Tibial artery (tissue), 4 donors: ENCODE results near the gene CNTN1.

Experiments
- DNase-seq, 2 donors: peaks; one replicate each; pipeline ENCODE4 v3.0.0-alpha.2; 2019
- H3K27ac ChIP-seq, 2 donors: fragments of 200-600 bp; sonication (generic) in 1 of 2; 1 replicate in 1 of 2; 2 replicates in 1 of 2; pipeline ENCODE4 v1.5.1; 2018 to 2019; ENCODE audit warnings: mild to moderate bottlenecking in 1 of 2
- H3K27me3 ChIP-seq, 2 donors: fragments of 200-600 bp; sonication (generic) in 1 of 2; one replicate each; pipeline versions ENCODE4 v1.5.1 to v1.6.0; 2016 to 2019
- H3K36me3 ChIP-seq, 3 donors: fragments of 200-600 bp; sonication (generic) in 2 of 3; one replicate each; pipeline ENCODE4 v1.5.1; 2016 to 2019; ENCODE audit warnings: mild to moderate bottlenecking in 2 of 3
- H3K4me1 ChIP-seq, 4 donors: fragments of 200-600 bp; sonication (generic) in 2 of 4; 1 replicate in 3 of 4; 2 replicates in 1 of 4; pipeline ENCODE4 v1.5.1; 2016 to 2019
- H3K4me3 ChIP-seq, 2 donors: fragments of 200-600 bp; sonication (generic) in 1 of 2; 1 replicate in 1 of 2; 2 replicates in 1 of 2; pipeline ENCODE4 v1.5.1; 2018 to 2019; ENCODE audit warnings: mild to moderate bottlenecking in 2 of 2
- H3K9me3 ChIP-seq, 3 donors: fragments of 200-600 bp; sonication (generic) in 1 of 3; one replicate each; pipeline ENCODE4 v1.5.1; 2016 to 2019
- intact Hi-C: fragments of 100-400 bp; cut with DNase I; formaldehyde crosslinking; loops from one replicate; pipeline ENCODE4 v1.15.0; 2023; ENCODE audit warnings: low total_unique reads
- TF ChIP-seq, protein P1 (sequence below), 2 experiments: fragments of 200-600 bp in 1 of 2; fragments of 450-650 bp in 1 of 2; IDR thresholded peaks; one replicate each; pipeline ENCODE4 v1.5.1; 2017 to 2019; ENCODE audit warnings: antibody characterized with exemption in 2 of 2, mild to moderate bottlenecking in 1 of 2, moderate library complexity in 1 of 2

Gene CNTN1

DNA sequence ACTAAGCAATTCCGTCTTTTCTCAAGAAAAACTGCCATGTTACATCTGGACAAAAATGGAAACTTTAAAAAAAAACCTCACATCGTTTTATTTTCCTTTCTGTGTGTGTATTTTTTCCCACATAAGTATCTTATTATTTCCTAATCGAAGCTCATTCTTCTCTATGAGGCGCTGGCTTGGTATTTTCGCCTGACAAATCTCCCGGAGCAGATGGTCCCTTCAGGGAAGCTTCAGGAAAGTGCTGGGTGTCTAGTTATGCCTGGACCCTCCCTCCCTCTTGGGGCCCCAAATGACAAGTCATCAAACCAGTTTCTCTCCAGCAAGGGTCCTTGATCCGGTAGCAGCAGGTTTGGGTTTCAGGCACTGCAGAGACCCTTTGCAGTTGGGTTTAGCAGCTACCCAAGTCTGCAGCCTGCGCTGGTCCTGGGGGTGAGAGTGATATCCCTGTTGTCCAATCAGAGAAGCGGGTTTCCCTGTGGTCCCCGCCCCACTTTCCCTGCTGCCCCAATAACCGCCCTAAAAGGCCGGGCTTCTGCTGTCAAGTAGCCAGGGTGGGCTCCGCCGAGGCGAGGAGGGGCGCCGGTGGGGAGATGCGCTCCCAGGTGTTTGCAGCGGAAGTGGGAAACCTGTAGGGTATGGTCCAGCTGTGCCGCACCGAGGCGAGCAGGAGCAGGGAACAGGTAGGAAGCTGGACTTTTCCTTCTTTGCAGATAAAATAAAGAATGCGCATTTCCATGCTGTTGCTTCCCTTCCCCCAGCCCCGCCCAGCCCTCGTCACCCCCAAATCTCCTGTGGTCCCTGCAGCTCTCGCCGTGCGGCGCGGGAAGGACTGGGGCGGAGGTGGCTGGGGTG lies at the start of gene CNTN1:
CNTN1 (plus strand) TSS at position 527 of the 852 bp plus-strand sequence.
- Histone ChIP-seq H3K27ac (no peak within 1 kb of the TSS), H3K4me3 (peak within 1 kb of the TSS; percentile 45 to 58), H3K4me1 (peaks cover 0 to 20% (median 15%) of the 10 kb centered on the region in 4 donors), H3K27me3 (peaks cover 0 to 22% of the 10 kb centered on the region in 2 donors), H3K9me3 (no peaks in the 10 kb centered on the region), H3K36me3 (no peaks in the 10 kb centered on the region)
- TF ChIP-seq, protein P1, sequence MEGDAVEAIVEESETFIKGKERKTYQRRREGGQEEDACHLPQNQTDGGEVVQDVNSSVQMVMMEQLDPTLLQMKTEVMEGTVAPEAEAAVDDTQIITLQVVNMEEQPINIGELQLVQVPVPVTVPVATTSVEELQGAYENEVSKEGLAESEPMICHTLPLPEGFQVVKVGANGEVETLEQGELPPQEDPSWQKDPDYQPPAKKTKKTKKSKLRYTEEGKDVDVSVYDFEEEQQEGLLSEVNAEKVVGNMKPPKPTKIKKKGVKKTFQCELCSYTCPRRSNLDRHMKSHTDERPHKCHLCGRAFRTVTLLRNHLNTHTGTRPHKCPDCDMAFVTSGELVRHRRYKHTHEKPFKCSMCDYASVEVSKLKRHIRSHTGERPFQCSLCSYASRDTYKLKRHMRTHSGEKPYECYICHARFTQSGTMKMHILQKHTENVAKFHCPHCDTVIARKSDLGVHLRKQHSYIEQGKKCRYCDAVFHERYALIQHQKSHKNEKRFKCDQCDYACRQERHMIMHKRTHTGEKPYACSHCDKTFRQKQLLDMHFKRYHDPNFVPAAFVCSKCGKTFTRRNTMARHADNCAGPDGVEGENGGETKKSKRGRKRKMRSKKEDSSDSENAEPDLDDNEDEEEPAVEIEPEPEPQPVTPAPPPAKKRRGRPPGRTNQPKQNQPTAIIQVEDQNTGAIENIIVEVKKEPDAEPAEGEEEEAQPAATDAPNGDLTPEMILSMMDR (IDR thresholded peaks at IDR 0.05): no peak
- intact Hi-C loops: no loop called here
- peak in 1 of 2 donors; percentile 28 for DNase-seq

DNA sequence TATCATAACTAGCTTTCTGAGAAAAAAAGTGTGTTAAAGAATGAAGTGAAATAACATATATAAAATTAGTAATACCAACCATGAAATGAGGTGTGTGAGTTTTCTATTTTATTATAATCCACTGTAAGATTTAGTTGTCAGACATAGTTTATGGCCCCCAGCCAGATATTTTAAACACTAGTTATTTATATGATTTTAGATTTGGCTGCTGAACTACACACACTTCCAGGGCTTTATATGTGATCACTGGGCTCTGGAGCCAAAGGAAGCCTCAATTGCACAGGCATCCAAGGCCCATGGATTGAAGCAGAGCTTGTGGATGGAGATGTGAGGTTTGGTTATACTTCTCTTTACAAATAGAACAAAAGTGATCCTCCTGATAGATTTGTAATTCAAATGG lies 48.7 kb upstream of the CNTN1 start:
- TF ChIP-seq, protein P1 (IDR thresholded peaks at IDR 0.05): no peak
- no peak overlapping the region for H3K27ac ChIP-seq
- intact Hi-C loops: no loop called here

DNA sequence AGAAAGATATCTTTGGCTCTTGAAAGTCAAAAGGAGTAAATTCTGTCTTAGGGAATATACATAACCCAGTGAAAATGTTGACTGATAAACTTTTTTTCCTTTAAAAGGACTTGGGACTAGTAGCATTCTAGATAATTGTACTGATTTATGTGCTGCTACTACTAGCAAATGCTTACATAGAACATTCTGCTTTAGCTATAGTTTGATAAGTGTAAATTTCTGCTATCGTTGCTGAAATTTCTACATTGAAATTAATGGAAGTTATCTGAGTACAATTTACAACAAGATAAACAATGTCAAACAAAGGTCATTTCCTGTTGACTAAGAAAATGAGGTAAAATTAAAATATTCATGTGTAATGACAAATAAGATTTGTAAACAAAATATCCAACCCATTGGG lies 48.3 kb upstream of the CNTN1 start:
- no peaks in the 10 kb centered on the region for H3K27me3 ChIP-seq
- intact Hi-C loops: no loop called here
- TF ChIP-seq, protein P1 (IDR thresholded peaks at IDR 0.05): no peak
- H3K4me3 ChIP-seq: no peak overlapping the region
- no peak for DNase-seq
- no peak overlapping the region for H3K27ac ChIP-seq
- H3K9me3 ChIP-seq: peaks cover 0 to 7% (median 0%) of the 10 kb centered on the region in 3 donors
- H3K4me1 ChIP-seq: no peaks in the 10 kb centered on the region
- no peaks in the 10 kb centered on the region for H3K36me3 ChIP-seq

More for the DNA sequence above, 48.7 kb upstream of the CNTN1 start:
- no peaks in the 10 kb centered on the region for H3K36me3 ChIP-seq
- no peak for DNase-seq
- H3K4me3 ChIP-seq: no peak overlapping the region
- H3K27me3 ChIP-seq: no peaks in the 10 kb centered on the region
- H3K4me1 ChIP-seq: no peaks in the 10 kb centered on the region
- peaks cover 0 to 7% (median 0%) of the 10 kb centered on the region in 3 donors for H3K9me3 ChIP-seq

DNA sequence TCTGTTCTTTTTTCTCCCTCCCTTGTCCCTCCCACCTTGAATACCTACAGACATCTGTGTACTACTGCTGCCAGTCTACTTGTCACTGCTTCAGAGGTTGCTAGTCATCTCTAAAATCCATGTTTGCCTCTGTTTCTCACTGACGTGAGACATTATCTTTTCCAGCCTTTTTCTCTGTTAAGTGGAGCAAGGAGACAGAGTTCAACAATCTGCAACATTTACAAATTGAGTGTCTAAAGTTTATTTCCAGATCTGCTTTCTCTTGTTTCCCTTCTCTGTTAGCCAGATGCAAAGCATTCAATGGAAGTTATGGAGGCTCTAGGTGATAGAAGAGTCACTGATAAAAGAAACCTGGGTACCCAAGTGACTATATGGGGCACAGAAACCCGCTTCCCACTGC lies 47.5 kb upstream of the CNTN1 start:
- Histone ChIP-seq H3K4me3 (no peak overlapping the region), H3K4me1 (no peaks in the 10 kb centered on the region), H3K27me3 (no peaks in the 10 kb centered on the region), H3K9me3 (peaks cover 0 to 7% (median 0%) of the 10 kb centered on the region in 3 donors), H3K36me3 (no peaks in the 10 kb centered on the region), H3K27ac (no peak overlapping the region)
- intact Hi-C loops: no loop called here
- TF ChIP-seq, protein P1 (IDR thresholded peaks at IDR 0.05): no peak
- no peak for DNase-seq

DNA sequence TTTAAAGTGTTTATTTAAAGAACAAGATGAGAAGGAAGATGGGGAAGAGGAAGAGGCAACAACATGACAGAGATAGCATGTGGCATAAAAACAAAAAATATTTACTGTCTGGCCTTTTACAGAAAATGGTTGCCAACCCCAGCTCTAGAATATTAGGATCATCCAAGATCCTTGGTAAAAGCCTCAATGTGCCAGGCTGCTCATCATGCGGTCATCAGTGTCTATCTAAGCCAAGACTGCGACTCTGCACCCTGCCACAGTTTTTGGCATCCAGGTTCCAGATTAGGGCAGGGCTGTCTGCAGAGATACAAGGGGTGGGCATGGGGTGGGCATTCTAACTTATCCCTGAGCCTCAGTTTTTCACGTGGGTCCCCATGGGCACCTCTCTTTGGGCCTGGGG lies 46.9 kb upstream of the CNTN1 start:
- H3K27me3 ChIP-seq: no peaks in the 10 kb centered on the region
- H3K36me3 ChIP-seq: no peaks in the 10 kb centered on the region
- H3K4me3 ChIP-seq: no peak overlapping the region
- TF ChIP-seq, protein P1 (IDR thresholded peaks at IDR 0.05): no peak
- H3K9me3 ChIP-seq: peaks cover 0 to 7% (median 0%) of the 10 kb centered on the region in 3 donors
- intact Hi-C loops: no loop called here
- no peaks in the 10 kb centered on the region for H3K4me1 ChIP-seq
- H3K27ac ChIP-seq: no peak overlapping the region
- DNase-seq: no peak
